T-helper 1 cell treated with Interleukin-12 subunit alpha and Interleukin-12 subunit beta and Interleukin-4 antibody, amounts not matched to agents 30 μg/mL and 1 μg/mL, for 36 hours (primary cell): Measurements from ENCODE around the gene SLC7A11.

Experiments
- H3K27ac Mint-ChIP-seq: one replicate; pipeline ENCODE4 v1.8.0; 2021; ENCODE audit warnings: mild to moderate bottlenecking, mixed read lengths
- H3K27me3 Mint-ChIP-seq: one replicate; pipeline ENCODE4 v1.8.0; 2021; ENCODE audit warnings: low read depth, mixed read lengths
- H3K36me3 Mint-ChIP-seq: one replicate; pipeline ENCODE4 v1.8.0; 2021; ENCODE audit warnings: low read depth, mixed read lengths
- H3K4me1 Mint-ChIP-seq: one replicate; pipeline ENCODE4 v1.8.0; 2021; ENCODE audit warnings: low read depth, mixed read lengths
- H3K4me3 Mint-ChIP-seq: one replicate; pipeline ENCODE4 v1.8.0; 2021; ENCODE audit warnings: mild to moderate bottlenecking, moderate library complexity, mixed read lengths
- H3K9me3 Mint-ChIP-seq: one replicate; pipeline ENCODE4 v1.8.0; 2021; ENCODE audit warnings: mixed read lengths

Gene SLC7A11

GRCh38 chr4:138182838-138183426, 59.2 kb downstream of the SLC7A11 start:
- H3K27ac Mint-ChIP-seq: no peak overlapping the region
- H3K27me3 Mint-ChIP-seq: no peaks in the 10 kb centered on the region
- H3K4me3 Mint-ChIP-seq: no peak overlapping the region
- H3K36me3 Mint-ChIP-seq: peaks cover 8% of the 10 kb centered on the region
- no peaks in the 10 kb centered on the region for H3K9me3 Mint-ChIP-seq
- no peaks in the 10 kb centered on the region for H3K4me1 Mint-ChIP-seq

DNA sequence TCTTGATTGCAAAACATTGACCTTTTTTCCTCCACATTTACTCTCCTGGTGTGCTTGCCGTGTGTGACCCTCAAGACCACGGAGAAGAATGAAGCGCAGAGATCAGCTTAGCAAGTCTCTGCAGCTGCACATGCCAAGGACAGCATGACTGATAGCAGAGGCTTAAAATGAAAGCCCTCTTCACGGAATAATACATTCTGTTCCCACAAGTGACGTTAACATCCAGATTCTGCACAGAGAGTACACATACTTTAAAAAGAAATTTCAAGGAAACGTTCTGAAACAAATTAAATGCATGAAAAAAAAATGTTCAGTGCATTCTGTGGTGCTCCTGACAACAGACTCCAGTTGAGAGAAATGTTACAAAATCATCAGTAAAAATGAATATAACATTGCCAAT, 60.9 kb downstream of the SLC7A11 start:
- no peaks in the 10 kb centered on the region for H3K9me3 Mint-ChIP-seq
- peaks cover 13% of the 10 kb centered on the region for H3K36me3 Mint-ChIP-seq
- no peak overlapping the region for H3K4me3 Mint-ChIP-seq
- no peaks in the 10 kb centered on the region for H3K4me1 Mint-ChIP-seq
- H3K27me3 Mint-ChIP-seq: no peaks in the 10 kb centered on the region
- no peak overlapping the region for H3K27ac Mint-ChIP-seq

- Mint-ChIP-seq H3K9me3 (no peaks in the 10 kb centered on the region), H3K4me1 (no peaks in the 10 kb centered on the region), H3K4me3 (no peak overlapping the region), H3K27ac (no peak overlapping the region), H3K36me3 (peaks cover 14% of the 10 kb centered on the region), H3K27me3 (no peaks in the 10 kb centered on the region)
Measured at GRCh38 chr4:138178566-138178965, 63.6 kb downstream of the SLC7A11 start.

GRCh38 chr4:138177278-138177968, 64.7 kb downstream of the SLC7A11 start:
- H3K4me3 Mint-ChIP-seq: no peak overlapping the region
- no peaks in the 10 kb centered on the region for H3K4me1 Mint-ChIP-seq
- no peaks in the 10 kb centered on the region for H3K27me3 Mint-ChIP-seq
- H3K9me3 Mint-ChIP-seq: no peaks in the 10 kb centered on the region
- H3K36me3 Mint-ChIP-seq: peaks cover 14% of the 10 kb centered on the region
- no peak overlapping the region for H3K27ac Mint-ChIP-seq

GRCh38 chr4:138174981-138175794, 67.0 kb downstream of the SLC7A11 start:
- H3K4me1 Mint-ChIP-seq: no peaks in the 10 kb centered on the region
- no peak overlapping the region for H3K27ac Mint-ChIP-seq
- H3K9me3 Mint-ChIP-seq: no peaks in the 10 kb centered on the region

DNA sequence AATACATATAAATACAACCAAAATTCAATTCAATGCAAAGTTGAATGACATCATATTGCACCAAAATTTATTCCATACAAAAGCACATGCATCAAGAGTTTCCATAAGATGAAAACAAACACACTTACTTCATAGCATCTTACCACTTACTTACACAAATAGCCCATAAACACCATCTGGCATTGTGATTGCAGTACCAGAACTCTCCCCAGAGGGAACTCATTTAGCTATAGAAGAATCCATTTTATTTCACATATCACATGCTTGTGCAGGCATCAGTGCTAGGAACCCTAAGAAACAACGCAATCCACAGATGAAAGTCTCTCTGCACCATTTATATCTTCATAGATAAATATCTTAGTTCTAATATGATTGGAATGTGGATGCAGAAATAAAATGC, 77.9 kb downstream of the SLC7A11 start:
- Mint-ChIP-seq H3K4me3 (no peak overlapping the region), H3K4me1 (no peaks in the 10 kb centered on the region), H3K27ac (no peak overlapping the region), H3K36me3 (no peaks in the 10 kb centered on the region), H3K9me3 (no peaks in the 10 kb centered on the region), H3K27me3 (no peaks in the 10 kb centered on the region)

More at GRCh38 chr4:138174981-138175794, 67.0 kb downstream of the SLC7A11 start:
- no peak overlapping the region for H3K4me3 Mint-ChIP-seq
- no peaks in the 10 kb centered on the region for H3K27me3 Mint-ChIP-seq
- H3K36me3 Mint-ChIP-seq: peaks cover 13% of the 10 kb centered on the region

DNA sequence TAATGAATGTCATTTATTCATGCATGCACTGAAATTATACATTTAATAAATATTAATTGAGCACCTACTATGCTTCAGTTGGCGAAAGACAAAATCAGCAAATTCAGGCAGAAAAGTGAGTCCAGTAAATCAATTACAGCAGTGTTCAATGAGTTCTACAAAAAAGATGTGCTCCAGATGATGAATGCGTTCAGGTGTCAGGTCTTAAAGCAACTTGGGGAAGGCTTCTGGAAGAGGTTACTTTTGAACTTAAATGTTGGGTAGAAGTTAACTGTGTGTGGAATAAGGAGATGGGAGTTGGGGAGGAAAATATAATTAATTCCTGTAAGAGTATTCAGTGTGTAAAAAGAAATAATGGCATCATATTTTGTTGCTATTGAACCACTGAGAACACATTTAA, 79.0 kb downstream of the SLC7A11 start:
- H3K36me3 Mint-ChIP-seq: no peaks in the 10 kb centered on the region
- H3K27ac Mint-ChIP-seq: no peak overlapping the region
- no peak overlapping the region for H3K4me3 Mint-ChIP-seq
- no peaks in the 10 kb centered on the region for H3K9me3 Mint-ChIP-seq
- no peaks in the 10 kb centered on the region for H3K4me1 Mint-ChIP-seq
- no peaks in the 10 kb centered on the region for H3K27me3 Mint-ChIP-seq

- no peaks in the 10 kb centered on the region for H3K27me3 Mint-ChIP-seq
- no peak overlapping the region for H3K27ac Mint-ChIP-seq
- no peaks in the 10 kb centered on the region for H3K36me3 Mint-ChIP-seq
- H3K9me3 Mint-ChIP-seq: no peaks in the 10 kb centered on the region
- H3K4me1 Mint-ChIP-seq: no peaks in the 10 kb centered on the region
- H3K4me3 Mint-ChIP-seq: no peak overlapping the region
Measured at GRCh38 chr4:138162259-138162658, 79.9 kb downstream of the SLC7A11 start.

DNA sequence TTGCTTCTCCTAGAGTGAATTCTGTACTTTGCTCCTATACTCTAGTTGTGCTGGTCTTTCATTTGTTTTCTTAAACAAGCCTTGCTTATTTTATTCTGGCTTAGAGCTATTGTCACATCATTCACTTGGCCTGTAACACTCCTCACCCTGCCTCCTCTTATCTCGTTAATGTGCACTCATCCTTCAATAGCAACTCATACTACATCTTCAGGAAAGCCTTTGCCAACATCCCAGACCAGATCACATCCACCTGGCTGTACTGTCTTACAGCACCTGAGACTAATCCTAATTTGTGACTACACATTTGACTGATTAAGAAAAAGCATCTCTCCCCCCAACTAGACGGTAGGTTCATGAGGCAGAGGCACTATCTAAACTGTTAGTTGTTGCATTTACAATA, 80.8 kb downstream of the SLC7A11 start:
- Mint-ChIP-seq H3K9me3 (no peaks in the 10 kb centered on the region), H3K36me3 (no peaks in the 10 kb centered on the region), H3K4me3 (no peak overlapping the region), H3K27me3 (no peaks in the 10 kb centered on the region), H3K27ac (no peak overlapping the region), H3K4me1 (no peaks in the 10 kb centered on the region)

DNA sequence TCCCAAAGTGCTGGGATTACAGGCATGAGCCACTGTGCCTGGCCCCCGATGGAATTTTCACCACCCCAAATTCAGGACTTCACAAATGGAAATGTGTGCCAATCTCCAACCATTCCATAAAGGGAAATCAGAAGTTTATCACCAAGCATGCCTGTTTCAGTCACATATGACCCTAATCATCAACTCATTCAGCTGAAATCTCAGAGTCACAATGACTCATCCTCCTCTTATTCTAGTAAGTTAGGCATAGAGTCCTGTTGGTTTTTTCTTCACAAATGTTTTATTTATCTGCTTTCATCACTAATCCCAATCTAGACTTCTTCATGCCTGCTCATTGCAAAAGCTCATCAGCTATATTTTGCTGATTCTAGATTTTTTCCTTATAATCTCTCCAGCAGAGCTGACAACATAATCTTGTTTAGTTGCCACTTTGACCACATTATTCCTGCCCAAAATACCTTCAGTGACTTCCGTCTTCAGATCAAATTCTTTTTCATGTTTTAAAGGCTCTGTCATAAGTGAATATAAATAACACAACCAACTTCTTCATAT, 83.3 kb downstream of the SLC7A11 start:
- Mint-ChIP-seq H3K27ac (no peak overlapping the region), H3K27me3 (no peaks in the 10 kb centered on the region), H3K4me1 (no peaks in the 10 kb centered on the region), H3K36me3 (no peaks in the 10 kb centered on the region), H3K4me3 (no peak overlapping the region), H3K9me3 (no peaks in the 10 kb centered on the region)

DNA sequence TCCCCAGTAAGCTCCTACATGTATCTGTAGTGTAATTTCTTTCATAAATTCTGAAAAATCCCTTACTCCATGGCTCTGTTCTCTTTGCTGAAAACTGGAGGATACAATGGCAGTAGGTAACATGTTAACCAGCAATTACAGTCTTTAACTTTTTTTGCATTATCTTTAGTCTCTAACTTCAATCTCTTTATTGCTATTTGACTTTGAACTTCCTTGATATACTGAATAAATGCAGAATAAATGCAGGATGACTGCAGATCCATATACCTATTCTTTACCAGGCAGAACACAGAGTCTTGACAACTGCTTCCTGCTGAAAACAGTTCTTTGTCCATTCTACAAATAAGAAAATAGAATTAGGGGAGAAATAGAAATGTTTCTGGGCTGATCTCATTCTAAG, 101.3 kb downstream of the SLC7A11 start:
- no peaks in the 10 kb centered on the region for H3K9me3 Mint-ChIP-seq
- peaks cover 4% of the 10 kb centered on the region for H3K27me3 Mint-ChIP-seq
- H3K4me3 Mint-ChIP-seq: no peak overlapping the region
- no peaks in the 10 kb centered on the region for H3K4me1 Mint-ChIP-seq
- H3K36me3 Mint-ChIP-seq: no peaks in the 10 kb centered on the region
- H3K27ac Mint-ChIP-seq: no peak overlapping the region

GRCh38 chr4:138138774-138139173, 103.4 kb downstream of the SLC7A11 start:
- no peaks in the 10 kb centered on the region for H3K4me1 Mint-ChIP-seq
- no peaks in the 10 kb centered on the region for H3K9me3 Mint-ChIP-seq
- no peak overlapping the region for H3K27ac Mint-ChIP-seq
- no peak overlapping the region for H3K4me3 Mint-ChIP-seq
- peaks cover 4% of the 10 kb centered on the region for H3K27me3 Mint-ChIP-seq
- no peaks in the 10 kb centered on the region for H3K36me3 Mint-ChIP-seq

DNA sequence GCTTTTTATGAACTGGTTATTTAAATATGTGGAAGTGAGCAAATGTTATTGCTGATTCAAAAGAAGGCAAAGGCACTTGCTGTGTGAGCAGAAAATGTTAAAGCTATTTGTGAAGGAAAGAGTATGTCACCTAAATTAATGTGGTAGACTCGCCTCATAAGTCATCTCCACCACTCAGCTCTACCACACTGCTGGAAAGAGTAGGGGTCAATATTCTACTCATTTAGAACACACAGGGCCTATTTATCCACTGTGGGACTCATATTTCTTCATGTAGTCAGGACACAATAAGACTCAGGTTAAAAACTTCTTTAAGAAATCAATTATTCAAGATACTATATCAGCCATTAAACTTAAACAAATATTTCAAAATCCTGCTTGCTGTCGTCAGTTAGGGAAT, 106.5 kb downstream of the SLC7A11 start:
- no peak overlapping the region for H3K4me3 Mint-ChIP-seq
- H3K36me3 Mint-ChIP-seq: no peaks in the 10 kb centered on the region
- H3K27me3 Mint-ChIP-seq: peaks cover 1% of the 10 kb centered on the region
- no peaks in the 10 kb centered on the region for H3K4me1 Mint-ChIP-seq
- H3K27ac Mint-ChIP-seq: no peak overlapping the region
- H3K9me3 Mint-ChIP-seq: no peaks in the 10 kb centered on the region

- Mint-ChIP-seq H3K36me3 (no peaks in the 10 kb centered on the region), H3K4me3 (no peak overlapping the region), H3K4me1 (no peaks in the 10 kb centered on the region), H3K27ac (no peak overlapping the region), H3K27me3 (no peaks in the 10 kb centered on the region), H3K9me3 (no peaks in the 10 kb centered on the region)
Measured at GRCh38 chr4:138118270-138118669, 123.9 kb downstream of the SLC7A11 start.

DNA sequence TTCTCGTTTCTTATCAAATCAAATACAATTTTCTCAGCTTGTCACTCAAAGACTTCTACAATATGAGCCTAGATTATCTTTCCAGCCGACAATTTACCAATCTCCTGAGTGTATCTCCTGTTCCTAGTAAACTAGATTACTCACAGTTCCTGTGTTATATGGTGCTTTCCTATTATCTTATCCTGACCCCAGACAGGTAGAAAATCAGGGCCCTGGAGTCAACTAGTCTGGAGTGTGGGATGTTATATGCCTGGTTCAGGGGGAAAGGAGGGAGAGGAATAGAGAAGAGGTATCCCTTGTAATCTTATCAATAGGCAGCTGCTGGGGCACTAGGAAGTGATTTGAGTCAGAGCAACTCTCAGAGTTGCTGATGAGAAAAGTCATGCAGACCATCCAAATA, 127.1 kb downstream of the SLC7A11 start:
- no peaks in the 10 kb centered on the region for H3K27me3 Mint-ChIP-seq
- no peaks in the 10 kb centered on the region for H3K4me1 Mint-ChIP-seq
- H3K9me3 Mint-ChIP-seq: no peaks in the 10 kb centered on the region
- no peak overlapping the region for H3K27ac Mint-ChIP-seq
- H3K36me3 Mint-ChIP-seq: no peaks in the 10 kb centered on the region
- H3K4me3 Mint-ChIP-seq: no peak overlapping the region
